Bronchial epithelial cell (primary cell): ENCODE data around the gene CAMSAP2. TPM values are rescaled to one million over a fixed set of nuclear protein-coding genes. Genes with fewer than 3 reads are reported as not detected.

Source experiments
- DNase-seq: peaks from one replicate; pipeline ENCODE4 v3.0.0-alpha.2; 2010; ENCODE audit warnings: low read depth
- FAIRE-seq: peaks from 2 replicates; lab custom pipeline; 2011; peaks lifted over from hg19 to GRCh38; lab: Jason Lieb, UNC
- H3K27me3 ChIP-seq: 2 replicates; pipeline ENCODE4 v1.5.1; 2011; ENCODE audit warnings: low read length; ENCODE audit not compliant: control insufficient read depth, insufficient read depth
- H3K36me3 ChIP-seq: 2 replicates; pipeline ENCODE4 v1.5.1; 2011; ENCODE audit warnings: low read length; ENCODE audit not compliant: control insufficient read depth, insufficient read depth
- H3K4me3 ChIP-seq: 2 replicates; pipeline ENCODE4 v1.5.1; 2011; ENCODE audit warnings: mild to moderate bottlenecking, low read depth, low read length, control low read depth
- CTCF ChIP-seq: IDR thresholded peaks from 2 replicates; pipeline ENCODE4 v1.5.1; 2011; ENCODE audit warnings: mild to moderate bottlenecking, moderate library complexity, low read length, control low read depth, inconsistent platforms; ENCODE audit not compliant: insufficient read depth, severe bottlenecking
- total RNA-seq: library from RNA; depleted of rRNA; stranded (reverse); fragments of >200 nt; gene quantifications from 2 replicates; pipeline ENCODE4 v1.2.1, GENCODE V29; 2014

CAMSAP2 gene
- total RNA-seq, 1 donor from 2014 or later: 75.0 TPM

GRCh38 chr1:200751717-200752116 is 13.0 kb downstream of the CAMSAP2 start:
- no peak for TF ChIP-seq CTCF
- Histone ChIP-seq H3K27me3 (no peaks in the 10 kb centered on the region), H3K4me3 (no peak overlapping the region), H3K36me3 (peaks cover 11% of the 10 kb centered on the region)
- DNase-seq (no peak), FAIRE-seq (no peak)

- no peaks in the 10 kb centered on the region for H3K27me3 ChIP-seq
- DNase-seq (no peak), FAIRE-seq (no peak)
- H3K36me3 ChIP-seq: peaks cover 7% of the 10 kb centered on the region
- no peak for TF ChIP-seq CTCF
- H3K4me3 ChIP-seq: no peak overlapping the region
Observed at GRCh38 chr1:200753650-200754198, 15.0 kb downstream of the CAMSAP2 start.

DNA sequence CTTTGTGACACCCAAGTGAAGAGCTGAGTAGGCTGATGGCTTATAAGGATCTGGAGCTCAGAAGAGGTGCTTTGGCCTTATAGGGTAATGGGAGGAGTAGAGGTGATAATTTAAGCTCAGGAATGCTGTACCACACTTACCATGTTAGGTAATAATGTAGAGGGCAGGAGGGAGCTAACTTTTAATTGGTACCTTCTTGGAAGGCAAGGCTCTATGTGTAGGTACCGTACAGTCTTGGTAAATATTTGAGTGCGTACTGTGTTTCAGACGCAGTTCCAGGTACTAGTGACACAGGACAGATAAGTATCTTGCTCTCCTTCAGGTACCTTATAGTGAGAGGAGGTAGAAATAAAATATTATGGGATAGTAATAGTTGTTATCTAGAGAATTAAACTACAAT is 16.8 kb downstream of the CAMSAP2 start:
- TF ChIP-seq CTCF: no peak
- no peak for FAIRE-seq
- H3K36me3 ChIP-seq: peaks cover 7% of the 10 kb centered on the region
- no peaks in the 10 kb centered on the region for H3K27me3 ChIP-seq
- DNase-seq: no peak
- H3K4me3 ChIP-seq: no peak overlapping the region

DNA sequence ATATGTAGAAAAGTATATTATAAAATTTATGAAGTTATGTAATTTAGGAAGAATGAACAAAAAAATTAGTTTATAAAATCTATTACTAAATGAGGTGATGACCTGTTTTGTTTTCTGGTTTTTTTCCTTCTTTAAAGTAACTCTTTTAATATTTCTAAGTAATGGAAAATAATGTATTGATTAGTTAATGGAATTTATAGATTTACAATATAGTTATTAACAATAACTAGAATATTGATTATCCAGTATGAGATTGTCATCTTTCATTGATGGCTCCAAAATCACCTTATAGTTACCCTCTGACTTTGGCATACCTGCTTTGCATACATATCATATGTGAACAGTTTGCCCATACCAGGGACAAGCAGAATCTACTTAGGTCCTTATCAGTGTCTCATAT is 23.4 kb downstream of the CAMSAP2 start:
- FAIRE-seq (no peak), DNase-seq (no peak)
- Histone ChIP-seq H3K36me3 (peaks cover 15% of the 10 kb centered on the region), H3K27me3 (no peaks in the 10 kb centered on the region), H3K4me3 (no peak overlapping the region)
- TF ChIP-seq CTCF: no peak

GRCh38 chr1:200767321-200767720 is 28.6 kb downstream of the CAMSAP2 start:
- Histone ChIP-seq H3K27me3 (no peaks in the 10 kb centered on the region), H3K4me3 (no peak overlapping the region), H3K36me3 (peaks cover 13% of the 10 kb centered on the region)
- no peak for FAIRE-seq
- no peak for TF ChIP-seq CTCF
- no peak for DNase-seq
